GM12878 (cell line): ENCODE data around the gene CAB39.

ENCODE experiments used
- BHLHE40 ChIP-seq, 2 experiments: fragments of 450-650 bp in 1 of 2; IDR thresholded peaks; 2 replicates each; pipeline ENCODE4 v1.6.1; 2011 to 2017; ENCODE audit warnings: low read depth in 2 of 2, borderline replicate concordance in 1 of 2, improper control_type of control experiment in 1 of 2, low read length in 1 of 2, mild to moderate bottlenecking in 1 of 2
- CTCF ChIP-seq, 3 experiments: IDR thresholded peaks in 2 of 3; conservative IDR thresholded peaks in 1 of 3; 2 replicates each; pipeline ENCODE4 v1.5.1; 2011; ENCODE audit warnings: low read depth in 3 of 3, low read length in 3 of 3, mild to moderate bottlenecking in 3 of 3, control low read depth in 2 of 3, moderate library complexity in 2 of 3, inconsistent platforms in 1 of 3, mixed read lengths in 1 of 3; ENCODE audit not compliant: control insufficient read depth in 2 of 3, insufficient read depth in 1 of 3; ENCODE audit errors: extremely low read depth in 1 of 3
- EP300 ChIP-seq, 2 experiments: fragments of 150-350 bp in 1 of 2; IDR thresholded peaks; 2 replicates each; pipeline ENCODE4 v1.6.1; 2011 to 2012; ENCODE audit warnings: low read depth in 2 of 2, low read length in 2 of 2, borderline replicate concordance in 1 of 2, improper control_type of control experiment in 1 of 2, inconsistent platforms in 1 of 2; ENCODE audit not compliant: control insufficient read depth in 1 of 2
- KLF5 ChIP-seq: fragments of 450-650 bp; IDR thresholded peaks from 2 replicates; pipeline ENCODE4 v1.6.1; 2014; ENCODE audit warnings: mild to moderate bottlenecking; ENCODE audit not compliant: partially characterized antibody
- PAX8 ChIP-seq: fragments of 450-650 bp; IDR thresholded peaks from 2 replicates; pipeline ENCODE4 v1.6.1; 2017; ENCODE audit warnings: mild to moderate bottlenecking, moderate library complexity
- PKNOX1 ChIP-seq: fragments of 450-650 bp; IDR thresholded peaks from 2 replicates; pipeline ENCODE4 v1.6.1; 2016; ENCODE audit warnings: mild to moderate bottlenecking
- SMAD1 ChIP-seq: fragments of 450-650 bp; IDR thresholded peaks from 2 replicates; pipeline ENCODE4 v1.6.1; 2018; ENCODE audit warnings: mild to moderate bottlenecking, low read depth; ENCODE audit not compliant: partially characterized antibody

- TF ChIP-seq CTCF (IDR thresholded peaks at IDR 0.05 in 2 of 3, conservative IDR thresholded peaks at IDR 0.05 in 1 of 3; ENCODE audit: control insufficient read depth in 2 of 3, extremely low read depth in 1 of 3, insufficient read depth in 1 of 3, low read depth in 3 of 3, low read length in 3 of 3) (no peak), BHLHE40 (IDR thresholded peaks at IDR 0.05; ENCODE audit: borderline replicate concordance in 1 of 2, low read depth in 2 of 2, low read length in 1 of 2) (no peak), EP300 (IDR thresholded peaks at IDR 0.05; ENCODE audit: borderline replicate concordance in 1 of 2, control insufficient read depth in 1 of 2, low read depth in 2 of 2, low read length in 2 of 2) (no peak), PAX8 (no peak), KLF5 (no peak), PKNOX1 (no peak), SMAD1 (no peak)
Observed at GRCh38 chr2:230765611-230766300, 53.1 kb downstream of the CAB39 start.
